Loucy (cell line): ENCODE results near the gene GCDH.

Experiments used
- H2AFZ ChIP-seq: fragments of 200-600 bp; sonication (generic); 2 replicates; pipeline ENCODE4 v1.6.0; 2016; ENCODE audit warnings: antibody characterized with exemption, mild to moderate bottlenecking, low read length, moderate library complexity
- H3F3A ChIP-seq: fragments of 200-600 bp; 2 replicates; pipeline ENCODE4 v1.6.0; 2016; ENCODE audit warnings: antibody characterized with exemption, low read depth, mild to moderate bottlenecking
- H3K27me3 ChIP-seq: fragments of 200-600 bp; sonication (generic); 2 replicates; pipeline ENCODE4 v1.6.1; 2014; ENCODE audit warnings: low read length, mild to moderate bottlenecking; ENCODE audit not compliant: insufficient read depth, poor library complexity, severe bottlenecking
- H3K36me3 ChIP-seq: fragments of 200-600 bp; sonication (generic); 2 replicates; pipeline ENCODE4 v1.6.1; 2016; ENCODE audit warnings: low read length; ENCODE audit not compliant: insufficient read depth
- H3K4me1 ChIP-seq: fragments of 200-600 bp; sonication (generic); 2 replicates; pipeline ENCODE4 v1.5.1; 2014; ENCODE audit warnings: low read length, mild to moderate bottlenecking; ENCODE audit not compliant: insufficient read depth, poor library complexity, severe bottlenecking
- H3K4me2 ChIP-seq: fragments of 200-600 bp; sonication (generic); 2 replicates; pipeline ENCODE4 v1.6.0; 2014; ENCODE audit warnings: antibody characterized with exemption, low read length, low read depth, mild to moderate bottlenecking; ENCODE audit not compliant: poor library complexity, severe bottlenecking
- H3K4me3 ChIP-seq: fragments of 200-600 bp; sonication (generic); 2 replicates; pipeline ENCODE4 v1.5.1; 2014; ENCODE audit warnings: low read length, mild to moderate bottlenecking, mixed read lengths; ENCODE audit not compliant: poor library complexity, severe bottlenecking
- H3K79me2 ChIP-seq: fragments of 200-600 bp; sonication (generic); 2 replicates; pipeline ENCODE4 v1.6.1; 2014; ENCODE audit warnings: low read length; ENCODE audit not compliant: insufficient read depth
- H3K9ac ChIP-seq: fragments of 200-600 bp; sonication (generic); 2 replicates; pipeline ENCODE4 v1.6.0; 2014; ENCODE audit warnings: mild to moderate bottlenecking, low read depth, low read length, moderate library complexity; ENCODE audit not compliant: poor library complexity, severe bottlenecking
- H3K9me2 ChIP-seq: fragments of 200-600 bp; sonication (generic); replicated peaks from 2 replicates; pipeline ENCODE4 v1.6.1; 2016; ENCODE audit warnings: low read depth, low read length, mixed read lengths
- H3K9me3 ChIP-seq: fragments of 200-600 bp; sonication (generic); 2 replicates; pipeline ENCODE4 v1.6.1; 2014; ENCODE audit warnings: mild to moderate bottlenecking, antibody characterized with exemption, low read length, low read depth; ENCODE audit not compliant: insufficient read depth
- H4K20me1 ChIP-seq: fragments of 200-600 bp; sonication (generic); 2 replicates; pipeline ENCODE4 v1.6.0; 2014; ENCODE audit warnings: antibody characterized with exemption, low read length, mild to moderate bottlenecking; ENCODE audit not compliant: insufficient read depth, poor library complexity, severe bottlenecking
- CTCF ChIP-seq: fragments of 200-600 bp; sonication (generic); conservative IDR thresholded peaks from 2 replicates; pipeline ENCODE4 v1.5.1; 2014; ENCODE audit warnings: mild to moderate bottlenecking, antibody characterized with exemption, low read length
- EZH2phosphoT487 ChIP-seq: fragments of 200-600 bp; IDR thresholded peaks from 2 replicates; pipeline ENCODE4 v1.6.1; 2018; ENCODE audit warnings: antibody characterized with exemption, mild to moderate bottlenecking, moderate library complexity, borderline replicate concordance

The GCDH gene

GRCh38 chr19:12935071-12935470, 44.1 kb downstream of the GCDH start:
- no peaks in the 10 kb centered on the region for H3K9me2 ChIP-seq
- H3K79me2 ChIP-seq, result peaks cover 65% of the 10 kb centered on the region
- no peaks in the 10 kb centered on the region for H3K9me3 ChIP-seq
- H3F3A ChIP-seq, result peaks cover 9% of the 10 kb centered on the region
- TF ChIP-seq EZH2phosphoT487 (no peak), CTCF (no peak)
- H3K36me3 ChIP-seq, result peaks cover 15% of the 10 kb centered on the region
- H3K4me1 ChIP-seq, result peaks cover 52% of the 10 kb centered on the region
- no peak overlapping the region for H3K4me2 ChIP-seq
- H4K20me1 ChIP-seq, result peaks cover 41% of the 10 kb centered on the region
- H2AFZ ChIP-seq, result no peak overlapping the region
- H3K27me3 ChIP-seq, result peaks cover 18% of the 10 kb centered on the region
- peak overlapping the region; percentile 12 for H3K9ac ChIP-seq
- no peak overlapping the region for H3K4me3 ChIP-seq

- peaks cover 52% of the 10 kb centered on the region for H3K4me1 ChIP-seq
- no peak overlapping the region for H2AFZ ChIP-seq
- peak overlapping the region; percentile 97 for H3K9ac ChIP-seq
Measured at GRCh38 chr19:12936582-12936981, 45.6 kb downstream of the GCDH start.

GRCh38 chr19:12937093-12937926, 46.4 kb downstream of the GCDH start:
- no peaks in the 10 kb centered on the region for H3K9me2 ChIP-seq
- H3K4me2 ChIP-seq, result peak overlapping the region; percentile 90
- peaks cover 10% of the 10 kb centered on the region for H3F3A ChIP-seq
- peak overlapping the region; percentile 96 for H3K4me3 ChIP-seq
- peaks cover 57% of the 10 kb centered on the region for H3K4me1 ChIP-seq
- H3K9ac ChIP-seq, result peak overlapping the region; percentile 97
- H4K20me1 ChIP-seq, result peaks cover 48% of the 10 kb centered on the region
- peaks cover 18% of the 10 kb centered on the region for H3K27me3 ChIP-seq
- peaks cover 37% of the 10 kb centered on the region for H3K36me3 ChIP-seq
- H3K79me2 ChIP-seq, result peaks cover 65% of the 10 kb centered on the region
- H3K9me3 ChIP-seq, result no peaks in the 10 kb centered on the region
- TF ChIP-seq EZH2phosphoT487, result no peak; the same call in 1 of the 2 replicates
- TF ChIP-seq CTCF, result no peak; the same call in 1 of the 2 replicates
- H2AFZ ChIP-seq, result no peak overlapping the region

More at GRCh38 chr19:12936582-12936981, 45.6 kb downstream of the GCDH start:
- Histone ChIP-seq H3K9me3 (no peaks in the 10 kb centered on the region), H4K20me1 (peaks cover 47% of the 10 kb centered on the region), H3K9me2 (no peaks in the 10 kb centered on the region), H3K27me3 (peaks cover 18% of the 10 kb centered on the region), H3F3A (peaks cover 9% of the 10 kb centered on the region), H3K79me2 (peaks cover 65% of the 10 kb centered on the region), H3K4me3 (peak overlapping the region; percentile 96), H3K36me3 (peaks cover 30% of the 10 kb centered on the region), H3K4me2 (peak overlapping the region; percentile 90)
- no peak for TF ChIP-seq EZH2phosphoT487
- TF ChIP-seq CTCF, result no peak
